Stimulated activated naive CD8-positive, alpha-beta T cell treated with anti-CD3 and anti-CD28 coated beads, Interleukin-15, amount 100 ng/mL, for 72 hours (primary cell): ENCODE data around the gene BCL2L1.
"Not testable (repeated sequence)": the region's sequence is repeated elsewhere in the genome, so short reads cannot be mapped to it uniquely, and the experiment has no call there.

Source experiments
- ATAC-seq: fragments of 150-1000 bp; cut with Tn5 transposase; 2 replicates; pipeline ENCODE4 v1.10.0; 2021; ENCODE audit warnings: mild to moderate bottlenecking, moderate library complexity
- DNase-seq, 2 donors: peaks; one replicate each; pipeline ENCODE4 v3.0.0; 2021 to 2022
- H3K27ac Mint-ChIP-seq, 2 donors: one replicate each; pipeline ENCODE4 v1.8.0; 2022; ENCODE audit warnings: mild to moderate bottlenecking in 2 of 2, mixed read lengths in 2 of 2, moderate library complexity in 2 of 2
- H3K27me3 Mint-ChIP-seq: one replicate; pipeline ENCODE4 v1.8.0; 2022; ENCODE audit warnings: mixed read lengths
- H3K4me1 Mint-ChIP-seq: one replicate; pipeline ENCODE4 v1.8.0; 2022; ENCODE audit warnings: mild to moderate bottlenecking, mixed read lengths
- H3K4me3 Mint-ChIP-seq, 2 donors: one replicate each; pipeline ENCODE4 v1.8.0; 2022; ENCODE audit warnings: mild to moderate bottlenecking in 2 of 2, mixed read lengths in 2 of 2, moderate library complexity in 1 of 2
- H3K9me3 Mint-ChIP-seq, 2 donors: one replicate each; pipeline ENCODE4 v1.8.0; 2022; ENCODE audit warnings: mixed read lengths in 2 of 2

The BCL2L1 gene

GRCh38 chr20:31679357-31680285, 43.0 kb downstream of the BCL2L1 start:
- ATAC-seq (no peak), DNase-seq (no peak)
- H3K27me3 Mint-ChIP-seq: no peaks in the 10 kb centered on the region
- H3K4me1 Mint-ChIP-seq: peaks cover 100% of the 10 kb centered on the region
- H3K9me3 Mint-ChIP-seq: no peaks in the 10 kb centered on the region
- peak overlapping the region; percentile 48 to 90 for H3K27ac Mint-ChIP-seq
- peak overlapping the region; percentile 9 to 94 for H3K4me3 Mint-ChIP-seq

DNA sequence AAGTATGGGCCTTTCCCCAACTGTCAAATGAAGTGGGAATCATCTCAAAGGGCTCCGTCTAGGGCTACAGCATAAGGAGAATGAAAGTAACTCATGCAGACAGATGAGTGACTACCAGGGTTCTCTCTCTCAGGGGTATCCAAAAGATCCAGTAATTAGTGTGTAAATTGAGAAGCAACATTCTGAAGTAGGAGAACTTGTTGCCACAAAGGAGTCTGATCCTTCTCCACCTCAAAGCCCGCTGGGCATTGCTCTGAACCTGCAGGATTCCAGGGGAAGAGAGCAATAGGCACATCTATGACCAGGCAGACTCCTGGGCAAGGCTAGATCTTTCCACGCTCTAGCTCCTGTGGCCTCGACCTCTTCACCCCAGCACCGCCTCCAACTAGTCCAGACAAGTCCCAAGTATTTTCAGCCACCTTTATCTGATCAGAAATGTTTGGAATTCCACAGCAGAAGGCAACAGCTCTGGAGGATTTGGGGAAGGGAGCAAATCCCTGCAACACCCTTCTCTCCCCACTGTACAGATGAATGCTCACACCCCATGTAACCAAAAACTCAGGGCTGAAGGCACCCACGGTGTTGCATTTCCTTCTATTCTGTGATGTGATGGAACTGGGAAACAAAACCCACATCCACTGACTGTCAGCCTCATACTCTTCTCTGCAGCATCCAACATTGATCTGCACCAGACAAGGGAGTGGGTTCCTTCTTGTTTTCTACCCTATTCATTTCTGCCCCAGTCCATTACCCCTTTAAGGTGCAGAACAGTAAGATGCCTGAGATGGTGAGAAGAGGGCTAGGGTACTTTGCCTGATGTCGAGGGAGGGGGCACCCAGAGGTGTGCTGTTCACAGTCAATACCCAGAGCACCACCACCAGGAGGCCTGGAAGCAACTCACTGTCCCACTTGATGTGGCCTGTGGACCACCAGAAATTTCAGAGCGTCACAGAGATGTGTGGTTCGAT, 44.0 kb downstream of the BCL2L1 start:
- no peaks in the 10 kb centered on the region for H3K27me3 Mint-ChIP-seq
- peak overlapping the region; percentile 69 to 90 for H3K27ac Mint-ChIP-seq
- H3K9me3 Mint-ChIP-seq: no peaks in the 10 kb centered on the region
- ATAC-seq (no peak), DNase-seq (no peak)
- peak overlapping the region; percentile 89 to 94 for H3K4me3 Mint-ChIP-seq
- H3K4me1 Mint-ChIP-seq: peaks cover 100% of the 10 kb centered on the region

DNA sequence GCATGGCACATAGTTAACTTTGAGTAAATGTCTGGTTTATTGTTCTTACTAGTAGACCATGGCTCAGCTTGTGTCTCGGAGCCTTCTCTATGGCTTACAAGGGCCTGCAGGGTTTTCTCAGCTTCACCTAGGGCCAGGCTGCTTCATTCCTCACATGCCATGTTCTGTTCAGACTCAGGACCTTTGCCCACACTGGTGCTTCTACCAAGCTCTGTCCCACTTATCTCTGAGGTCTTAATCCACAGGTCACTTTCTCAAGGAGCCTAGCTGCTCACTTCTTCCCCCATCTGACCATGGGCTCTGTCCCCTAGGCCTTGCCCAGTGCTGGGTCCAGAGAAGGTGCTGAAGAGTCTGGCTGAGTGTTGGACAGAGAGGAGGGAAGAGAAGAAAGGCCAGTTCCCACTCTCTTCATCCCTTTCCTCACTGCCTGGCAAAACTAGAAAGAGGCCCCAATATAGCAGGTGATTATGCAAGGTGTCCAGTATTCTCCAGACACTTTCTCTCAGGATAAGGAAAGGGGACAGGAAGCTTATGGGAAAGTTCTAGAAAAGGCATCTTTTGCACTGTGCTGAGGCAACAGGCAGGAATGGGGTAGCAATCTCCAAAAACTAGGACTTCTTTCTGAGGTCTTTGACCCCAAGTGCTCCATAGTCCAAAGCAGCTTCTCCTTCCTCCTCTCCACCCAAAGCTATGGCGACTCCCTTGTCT, 45.0 kb downstream of the BCL2L1 start:
- DNase-seq (no peak), ATAC-seq (no peak)
- Mint-ChIP-seq H3K4me1 (peaks cover 100% of the 10 kb centered on the region), H3K9me3 (no peaks in the 10 kb centered on the region), H3K4me3 (peak overlapping the region; percentile 89 to 94), H3K27ac (peak overlapping the region; percentile 35 to 90), H3K27me3 (no peaks in the 10 kb centered on the region)

GRCh38 chr20:31676609-31676989, 46.1 kb downstream of the BCL2L1 start:
- Mint-ChIP-seq H3K27me3 (no peaks in the 10 kb centered on the region), H3K4me3 (peak overlapping the region; percentile 89 to 94), H3K27ac (peak overlapping the region; percentile 68 to 85), H3K9me3 (no peaks in the 10 kb centered on the region), H3K4me1 (peaks cover 99% of the 10 kb centered on the region)
- ATAC-seq (no peak), DNase-seq (no peak)

- no peaks in the 10 kb centered on the region for H3K27me3 Mint-ChIP-seq
- DNase-seq: peak; percentile 67 to 78
- H3K9me3 Mint-ChIP-seq: no peaks in the 10 kb centered on the region
- H3K27ac Mint-ChIP-seq: peak overlapping the region; percentile 85 to 97
- peak; percentile 84 for ATAC-seq
- peaks cover 99% of the 10 kb centered on the region for H3K4me1 Mint-ChIP-seq
- H3K4me3 Mint-ChIP-seq: peak overlapping the region; percentile 89 to 94
Observed at GRCh38 chr20:31675828-31676608, 46.6 kb downstream of the BCL2L1 start.

DNA sequence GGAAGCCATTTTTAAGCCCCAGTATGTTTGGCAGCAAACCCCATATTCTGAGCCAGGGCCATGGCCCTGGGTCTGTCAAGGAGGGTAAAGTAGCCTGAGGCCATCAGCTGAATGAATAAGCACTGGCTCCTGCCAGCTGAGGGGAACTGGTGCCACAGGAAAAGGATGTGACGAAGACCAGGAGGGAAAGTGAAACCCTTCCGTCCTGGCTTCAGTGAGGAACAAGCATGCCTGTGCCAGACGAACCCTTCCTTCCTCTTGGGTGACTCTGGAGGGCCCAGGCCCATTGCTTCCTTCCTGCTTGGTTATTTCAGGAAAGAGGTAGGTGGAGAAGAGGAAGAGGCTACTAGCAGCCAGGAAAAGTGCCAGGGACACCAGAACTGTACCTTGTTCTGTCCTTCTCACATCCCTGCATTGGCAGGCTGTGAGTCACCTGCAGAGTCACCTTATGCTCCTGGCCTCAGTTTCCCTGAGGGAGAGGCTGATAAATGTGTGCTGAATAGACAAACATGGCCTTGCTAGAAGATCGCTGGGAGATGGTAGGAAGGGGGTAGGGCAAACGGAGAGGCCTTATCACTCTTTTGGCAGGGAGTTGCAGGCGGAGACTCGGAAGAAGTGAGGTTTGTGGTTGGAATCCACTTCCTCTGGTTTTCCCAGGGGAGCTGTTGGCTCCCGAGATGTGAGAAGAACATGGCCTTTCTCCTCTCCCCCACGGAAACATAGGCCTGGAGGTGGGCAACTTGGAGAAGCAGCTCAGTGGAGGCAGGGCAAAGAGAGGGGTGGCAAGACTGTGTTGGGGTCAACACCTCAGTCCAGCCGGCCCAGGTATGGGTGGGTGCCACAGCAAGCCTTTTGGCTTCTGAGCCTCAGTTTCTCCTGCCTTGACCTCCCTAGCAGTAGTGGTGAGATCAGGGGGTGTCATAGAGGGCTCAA, 47.5 kb downstream of the BCL2L1 start:
- Mint-ChIP-seq H3K4me3 (peak overlapping the region; percentile 89 to 94), H3K27me3 (no peaks in the 10 kb centered on the region), H3K9me3 (no peaks in the 10 kb centered on the region), H3K4me1 (peaks cover 99% of the 10 kb centered on the region), H3K27ac (peak overlapping the region; percentile 85 to 97)
- peak; percentile 33 to 72 for DNase-seq
- ATAC-seq: peak; percentile 78

DNA sequence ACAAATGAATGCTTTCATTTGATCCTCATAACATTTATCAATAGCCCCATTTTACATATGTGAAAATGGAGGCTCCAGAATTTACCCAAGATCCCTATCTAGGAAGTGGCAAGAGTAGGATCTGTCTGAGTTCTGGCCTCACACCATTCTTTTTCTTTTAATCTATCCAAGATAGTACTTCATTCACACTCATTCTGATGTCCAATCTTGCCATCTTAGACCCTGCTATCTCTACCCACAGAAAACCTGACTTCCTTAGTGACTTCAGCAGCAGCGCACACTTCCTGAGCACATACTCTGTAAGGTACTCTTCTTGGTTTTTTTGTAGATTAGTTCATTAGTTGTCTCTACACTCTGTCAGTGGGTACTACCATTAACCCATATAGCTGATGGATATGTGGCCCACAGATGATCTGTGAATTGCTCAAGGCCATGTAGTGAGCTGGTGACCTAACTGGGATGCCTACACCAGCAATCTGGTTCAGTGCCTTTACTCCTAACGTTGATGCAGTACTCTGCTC, 48.7 kb downstream of the BCL2L1 start:
- H3K4me1 Mint-ChIP-seq: peaks cover 99% of the 10 kb centered on the region
- no peak for ATAC-seq
- no peak for DNase-seq
- peak overlapping the region; percentile 0 to 85 for H3K27ac Mint-ChIP-seq
- no peaks in the 10 kb centered on the region for H3K9me3 Mint-ChIP-seq
- peak overlapping the region; percentile 13 to 89 for H3K4me3 Mint-ChIP-seq
- no peaks in the 10 kb centered on the region for H3K27me3 Mint-ChIP-seq

DNA sequence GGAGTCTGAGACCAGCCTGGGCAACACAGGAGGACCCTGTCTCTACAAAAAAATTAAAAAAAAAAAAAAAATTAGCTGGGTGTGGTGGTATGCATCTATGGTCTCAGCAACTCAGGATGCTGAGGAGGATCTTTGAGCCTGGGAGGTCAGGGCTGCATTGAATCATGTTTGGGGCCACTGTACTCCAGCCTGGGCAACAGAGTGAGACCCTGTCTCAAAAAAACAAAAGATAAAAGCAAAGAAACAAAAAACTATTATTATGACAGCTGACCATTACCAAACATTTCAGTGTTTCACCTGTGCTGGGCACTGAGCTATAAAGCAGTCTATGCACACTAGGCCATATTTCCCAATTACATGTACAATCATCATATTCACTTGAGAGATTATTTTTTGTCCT, 49.2 kb downstream of the BCL2L1 start:
- Mint-ChIP-seq H3K27me3 (no peaks in the 10 kb centered on the region), H3K4me3 (no peak overlapping the region), H3K9me3 (no peaks in the 10 kb centered on the region), H3K4me1 (peaks cover 96% of the 10 kb centered on the region), H3K27ac (peak overlapping the region in 1 of 2 donors; percentile 85)
- no peak for DNase-seq
- no peak for ATAC-seq

- H3K9me3 Mint-ChIP-seq: no peaks in the 10 kb centered on the region
- H3K27me3 Mint-ChIP-seq: no peaks in the 10 kb centered on the region
- DNase-seq (no peak), ATAC-seq (no peak)
- H3K4me3 Mint-ChIP-seq: no peak overlapping the region
- H3K4me1 Mint-ChIP-seq: peaks cover 96% of the 10 kb centered on the region
- H3K27ac Mint-ChIP-seq: peak overlapping the region in 1 of 2 donors; percentile 91
Observed at GRCh38 chr20:31671324-31671723, 51.3 kb downstream of the BCL2L1 start.

GRCh38 chr20:31670371-31671228, 52.1 kb downstream of the BCL2L1 start:
- DNase-seq: no peak
- peaks cover 96% of the 10 kb centered on the region for H3K4me1 Mint-ChIP-seq
- no peak overlapping the region for H3K4me3 Mint-ChIP-seq
- H3K9me3 Mint-ChIP-seq: no peaks in the 10 kb centered on the region
- H3K27ac Mint-ChIP-seq: peak overlapping the region; percentile 90 to 91
- ATAC-seq: no peak
- no peaks in the 10 kb centered on the region for H3K27me3 Mint-ChIP-seq

GRCh38 chr20:31669876-31670275, 52.8 kb downstream of the BCL2L1 start:
- Mint-ChIP-seq H3K4me1 (peaks cover 96% of the 10 kb centered on the region), H3K27ac (peak overlapping the region; percentile 68 to 90), H3K4me3 (no peak overlapping the region), H3K9me3 (no peaks in the 10 kb centered on the region), H3K27me3 (no peaks in the 10 kb centered on the region)
- DNase-seq: no peak
- no peak for ATAC-seq

DNA sequence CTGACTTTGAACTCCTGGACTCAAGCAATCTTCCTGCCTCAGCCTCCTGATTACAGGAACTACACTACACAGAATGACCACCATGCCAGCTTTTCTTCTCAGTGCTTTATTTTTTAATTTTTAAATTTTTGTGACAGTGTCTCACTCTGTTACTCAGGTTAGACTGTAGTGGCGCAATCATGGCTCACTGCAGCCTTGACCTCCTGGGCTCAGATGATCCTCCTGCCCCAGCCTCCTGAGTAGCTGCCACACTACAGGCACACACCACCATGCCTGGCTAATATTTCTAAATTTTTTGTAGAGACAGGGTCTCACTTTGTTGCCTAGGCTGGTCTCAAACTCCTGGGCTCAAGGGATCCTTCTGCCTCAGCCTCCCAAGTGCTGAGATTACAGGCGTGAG, 53.7 kb downstream of the BCL2L1 start:
- not testable (repeated sequence) for ATAC-seq, DNase-seq, H3K9me3 Mint-ChIP-seq, H3K27me3 Mint-ChIP-seq, H3K4me3 Mint-ChIP-seq
- Mint-ChIP-seq H3K27ac (peak overlapping the region; percentile 9 to 68), H3K4me1 (peaks cover 96% of the 10 kb centered on the region)
